ENCODE results near the gene OSBP2.

Gene OSBP2

DNA sequence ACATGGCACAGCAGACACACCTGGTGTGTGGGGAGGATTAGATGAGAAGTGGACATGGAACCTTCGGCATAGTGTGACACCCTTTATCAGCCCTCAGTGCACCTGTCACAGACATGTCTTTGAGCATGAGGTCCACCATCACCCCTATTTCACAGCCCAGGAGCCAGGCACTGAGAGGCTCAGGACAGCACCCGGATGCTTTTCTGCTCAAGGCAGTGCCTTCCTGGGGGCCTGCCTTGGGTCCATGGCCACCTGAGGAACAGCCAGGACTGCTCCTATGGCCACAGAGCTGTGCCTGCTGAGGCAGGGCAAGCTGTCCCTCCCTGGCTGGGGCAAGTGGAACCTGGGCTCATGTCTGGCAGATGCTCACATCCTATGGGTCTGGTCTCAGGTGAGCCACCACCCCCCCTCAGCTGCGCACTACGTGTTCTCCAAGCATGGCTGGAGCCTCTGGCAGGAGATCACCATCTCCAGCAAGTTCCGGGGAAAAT lies 198.1 kb downstream of the OSBP2 start:
- in situ Hi-C loops (cut with HindIII; ENCODE audit: low sequenced_read_pairs): no loop called here

DNA sequence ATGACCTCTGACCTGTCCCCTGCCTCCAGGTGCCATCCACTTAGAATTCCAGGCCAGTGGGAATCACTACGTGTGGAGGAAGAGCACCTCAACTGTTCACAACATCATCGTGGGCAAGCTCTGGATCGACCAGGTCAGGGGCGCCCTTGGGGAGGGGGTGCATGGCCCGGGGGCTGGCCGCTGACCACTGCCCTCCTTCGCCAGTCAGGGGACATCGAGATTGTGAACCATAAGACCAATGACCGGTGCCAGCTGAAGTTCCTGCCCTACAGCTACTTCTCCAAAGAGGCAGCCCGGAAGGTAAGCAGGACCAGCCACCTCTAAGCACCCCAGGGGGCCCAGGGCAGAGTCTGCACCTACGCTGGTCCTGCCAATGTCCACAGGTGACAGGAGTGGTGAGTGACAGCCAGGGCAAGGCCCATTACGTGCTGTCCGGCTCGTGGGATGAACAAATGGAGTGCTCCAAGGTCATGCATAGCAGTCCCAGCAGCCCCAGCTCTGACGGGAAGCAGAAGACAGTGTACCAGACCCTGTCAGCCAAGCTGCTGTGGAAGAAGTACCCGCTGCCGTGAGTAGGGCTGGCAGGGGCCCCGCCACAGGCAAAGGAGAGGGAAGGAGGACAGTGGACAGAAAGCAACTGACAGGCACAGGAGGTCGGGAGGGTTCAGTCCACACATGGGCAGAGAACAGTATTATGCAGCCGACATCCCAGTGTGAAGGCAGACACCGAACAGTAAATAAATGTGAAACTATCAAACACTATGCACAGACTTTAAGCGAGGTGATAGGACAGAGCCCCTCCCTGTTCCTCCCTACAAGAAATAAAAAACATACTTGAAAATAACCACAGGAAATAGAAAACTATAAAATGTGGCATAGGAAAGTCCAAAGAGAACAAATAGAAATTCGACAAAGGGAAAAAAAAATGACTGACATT lies 199.0 kb downstream of the OSBP2 start:
- in situ Hi-C loops (cut with HindIII; ENCODE audit: low sequenced_read_pairs): no loop called here

DNA sequence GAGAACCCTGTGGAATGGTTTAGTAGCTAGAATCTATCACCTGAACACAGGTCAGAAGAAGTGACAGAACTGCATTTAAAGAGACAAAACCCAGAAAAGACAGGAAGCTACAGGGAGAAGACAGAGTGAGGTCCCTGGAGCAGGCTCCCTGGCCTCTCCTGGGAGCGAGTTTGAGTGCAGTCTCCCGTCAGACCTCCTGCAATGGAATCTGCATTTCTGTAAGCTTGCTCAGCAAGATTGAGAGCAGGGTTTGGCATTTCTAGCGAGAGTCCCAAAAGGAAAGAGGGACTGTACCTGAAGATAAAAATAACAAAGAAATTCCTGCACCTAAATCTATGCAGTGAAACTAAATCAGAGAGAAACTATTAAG lies 199.7 kb downstream of the OSBP2 start:
- in situ Hi-C loops (cut with HindIII; ENCODE audit: low sequenced_read_pairs): no loop called here

DNA sequence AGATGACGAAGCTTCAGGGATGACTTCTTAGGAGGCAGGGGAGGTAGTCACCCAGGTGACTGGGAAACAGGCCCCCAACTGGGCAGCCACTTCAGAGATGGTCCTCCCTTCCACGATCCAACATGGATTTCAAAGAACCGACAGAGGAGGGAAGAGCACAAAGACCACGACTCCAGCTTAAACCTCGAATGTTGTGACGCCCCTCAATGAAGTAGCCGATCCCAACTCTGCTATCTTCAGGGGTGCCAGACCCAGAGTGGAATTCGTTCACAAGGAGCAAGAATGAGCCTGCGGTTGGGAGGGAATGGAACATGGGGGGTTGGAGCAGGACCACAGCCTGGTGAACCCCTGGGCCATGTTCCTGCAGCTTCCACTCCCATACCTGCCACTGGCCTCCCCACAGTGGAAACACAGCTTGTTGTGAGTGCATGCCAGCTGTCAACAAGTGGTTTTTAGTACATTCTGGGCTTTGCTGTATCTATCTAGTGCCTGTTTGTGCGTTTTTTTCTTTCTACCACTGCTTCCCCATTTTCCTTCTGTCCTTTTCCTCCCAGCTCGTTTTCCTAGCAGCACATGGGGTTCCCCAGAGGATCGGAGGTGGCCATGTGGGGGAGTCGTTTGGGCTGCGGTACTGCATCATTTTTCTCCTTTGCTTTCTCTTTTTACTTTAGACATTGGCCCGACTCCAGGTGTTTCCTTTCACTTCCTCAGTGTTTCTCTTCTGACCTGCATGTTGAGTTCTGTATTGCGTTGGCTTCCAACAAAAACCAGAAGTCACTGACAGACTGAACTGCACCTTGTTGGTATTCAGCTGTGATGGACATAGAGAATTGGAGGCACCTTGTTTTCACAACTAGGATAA lies 208.1 kb downstream of the OSBP2 start:
- in situ Hi-C loops (cut with HindIII; ENCODE audit: low sequenced_read_pairs): no loop called here

DNA sequence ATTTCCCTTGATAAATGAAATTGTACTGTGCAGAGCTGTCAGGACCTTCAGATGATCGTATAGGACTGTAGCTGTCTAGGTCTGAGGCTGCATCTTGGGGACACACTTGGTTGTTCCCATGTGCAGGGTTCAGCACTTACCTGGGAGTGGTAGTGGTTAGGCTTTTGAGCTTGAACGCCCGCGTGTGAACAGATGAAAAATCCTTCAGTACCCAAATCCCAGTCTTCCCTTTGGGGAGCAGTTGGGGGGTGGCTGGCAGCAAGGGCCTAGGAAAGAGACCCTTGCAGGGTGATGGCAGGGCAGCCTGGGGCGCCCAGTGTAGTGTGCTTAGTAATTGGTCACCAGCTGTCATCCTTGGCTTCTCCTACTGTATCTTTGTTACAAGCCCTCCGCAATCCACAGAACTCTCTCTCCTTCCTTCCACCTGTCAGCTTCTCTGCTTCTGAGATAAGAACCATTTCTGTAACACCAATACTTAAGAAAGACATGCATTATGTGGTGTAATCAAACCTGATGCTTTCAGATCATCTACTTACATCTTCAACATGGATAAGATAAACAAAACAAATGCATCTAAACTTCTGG lies 209.3 kb downstream of the OSBP2 start:
- in situ Hi-C loops (cut with HindIII; ENCODE audit: low sequenced_read_pairs): no loop called here

DNA sequence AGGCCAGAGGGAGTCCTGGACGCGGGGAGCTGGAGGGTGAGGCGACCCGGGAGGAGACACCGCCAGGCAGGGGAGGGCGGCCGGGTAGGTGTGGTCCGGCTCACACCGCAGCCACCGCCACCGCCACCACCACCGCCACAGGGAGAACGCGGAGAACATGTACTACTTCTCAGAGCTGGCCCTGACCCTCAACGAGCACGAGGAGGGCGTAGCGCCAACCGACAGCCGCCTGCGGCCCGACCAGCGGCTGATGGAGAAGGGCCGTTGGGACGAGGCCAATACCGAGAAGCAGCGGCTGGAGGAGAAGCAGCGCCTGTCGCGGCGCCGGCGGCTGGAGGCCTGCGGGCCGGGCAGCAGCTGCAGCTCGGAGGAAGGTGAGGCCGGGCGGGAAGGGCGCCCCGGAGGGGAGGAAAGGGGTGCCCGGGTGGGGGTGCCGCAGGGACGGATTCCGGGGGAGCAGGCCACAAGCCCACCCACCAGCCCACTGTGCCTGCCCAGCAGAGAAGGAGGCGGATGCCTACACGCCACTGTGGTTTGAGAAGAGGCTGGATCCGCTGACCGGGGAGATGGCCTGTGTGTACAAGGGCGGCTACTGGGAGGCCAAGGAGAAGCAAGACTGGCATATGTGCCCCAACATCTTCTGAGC lies 211.1 kb downstream of the OSBP2 start:
- in situ Hi-C loops (cut with HindIII; ENCODE audit: low sequenced_read_pairs): no loop called here

DNA sequence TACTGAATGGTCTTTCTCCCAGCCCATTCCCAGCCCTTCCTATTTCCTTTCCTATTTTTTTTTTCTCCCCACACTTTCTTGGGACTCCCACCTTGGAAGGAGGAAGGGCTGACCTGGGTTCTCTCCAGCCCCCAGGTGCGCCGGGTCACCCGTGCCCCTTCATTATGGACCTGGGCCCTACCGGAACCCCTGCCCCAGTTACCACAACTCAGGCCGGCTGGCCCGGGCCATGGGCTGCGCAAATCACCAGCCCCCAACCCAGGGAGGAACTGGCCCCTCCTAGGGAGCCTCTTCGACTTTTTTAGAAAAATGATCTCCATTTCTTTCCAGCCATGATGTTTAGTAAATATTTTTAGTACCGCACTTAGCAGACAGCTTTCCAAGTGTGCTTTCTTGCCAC lies 211.7 kb downstream of the OSBP2 start:
- in situ Hi-C loops (cut with HindIII; ENCODE audit: low sequenced_read_pairs): no loop called here

DNA sequence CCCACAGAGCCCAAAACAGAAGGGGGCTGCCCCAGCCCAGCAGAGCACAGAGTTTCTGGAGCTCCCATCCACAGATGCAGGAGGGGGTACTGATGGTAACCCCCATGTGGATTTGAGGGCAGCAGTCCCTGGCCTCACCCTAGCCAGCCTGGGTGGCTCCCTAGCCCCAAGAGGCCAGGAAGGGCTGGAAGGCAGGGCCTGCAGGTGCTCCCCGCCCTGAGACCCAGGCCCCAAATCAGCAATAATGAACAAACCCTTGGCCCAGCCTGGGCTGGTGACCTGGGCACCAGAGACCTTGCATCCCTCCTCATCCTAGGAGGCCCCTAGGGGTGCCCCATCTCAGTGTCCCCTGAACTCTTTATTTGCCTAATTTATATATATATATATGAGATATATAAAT lies 212.3 kb downstream of the OSBP2 start:
- in situ Hi-C loops (cut with HindIII; ENCODE audit: low sequenced_read_pairs): no loop called here

DNA sequence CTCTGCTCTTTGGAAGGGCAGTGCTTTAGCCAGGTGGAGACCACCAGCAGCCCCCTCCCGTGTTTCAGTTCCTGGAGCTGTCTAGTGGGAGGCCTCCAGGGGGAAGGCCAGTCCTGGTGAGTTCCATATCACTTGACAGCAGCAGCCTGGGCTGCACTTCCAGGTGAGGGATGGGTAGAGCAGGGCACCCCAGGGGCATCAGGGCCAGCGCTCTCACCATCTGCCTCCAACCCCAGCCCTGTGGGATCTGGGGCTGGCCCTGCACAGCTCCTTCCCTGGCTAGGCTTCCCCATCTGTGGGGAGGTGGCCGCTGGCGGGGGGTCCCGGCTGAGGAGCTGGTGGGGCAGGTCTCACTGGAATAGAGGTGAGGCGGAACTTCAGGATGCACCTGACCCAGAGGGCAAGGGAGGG lies 213.4 kb downstream of the OSBP2 start:
- in situ Hi-C loops (cut with HindIII; ENCODE audit: low sequenced_read_pairs): no loop called here

DNA sequence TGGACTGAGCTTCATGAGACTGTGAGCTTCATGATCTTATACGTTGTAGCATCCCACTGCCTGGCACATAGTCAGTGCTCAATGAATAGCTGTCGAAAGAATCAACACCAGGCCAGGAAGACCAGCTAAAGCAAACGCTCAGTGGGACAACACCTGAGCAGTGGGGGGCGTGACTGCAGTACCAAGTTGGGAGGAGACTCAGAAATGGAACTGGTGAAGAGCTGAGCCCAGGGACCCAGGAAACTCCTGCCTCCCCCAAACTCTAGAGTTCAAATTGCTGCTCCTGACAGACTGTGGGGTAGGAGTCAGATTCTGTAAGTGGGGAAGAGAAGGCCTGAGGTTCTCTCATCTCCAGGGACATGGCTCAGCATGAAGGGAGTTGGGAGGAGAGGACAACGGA lies 214.6 kb downstream of the OSBP2 start:
- in situ Hi-C loops (cut with HindIII; ENCODE audit: low sequenced_read_pairs): no loop called here

DNA sequence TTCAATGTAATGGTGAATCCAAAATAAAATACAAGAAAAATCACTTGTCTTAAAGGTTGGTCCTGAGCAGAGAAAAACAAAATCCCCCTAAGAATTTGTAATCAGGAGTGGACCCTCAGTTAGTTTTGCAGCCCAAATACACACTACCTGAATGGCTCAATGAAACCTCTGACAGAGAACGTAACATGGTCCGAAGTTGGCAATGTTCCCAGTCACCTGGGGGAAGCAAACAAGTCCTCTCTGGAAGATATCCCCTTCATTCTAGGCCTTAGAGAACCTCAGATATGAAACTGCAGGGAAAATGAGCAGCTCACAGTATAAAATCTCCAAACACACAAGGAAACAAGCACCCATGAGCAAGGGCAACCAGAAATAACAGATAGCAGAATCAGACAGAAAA lies 215.7 kb downstream of the OSBP2 start:
- in situ Hi-C loops (cut with HindIII; ENCODE audit: low sequenced_read_pairs): no loop called here

DNA sequence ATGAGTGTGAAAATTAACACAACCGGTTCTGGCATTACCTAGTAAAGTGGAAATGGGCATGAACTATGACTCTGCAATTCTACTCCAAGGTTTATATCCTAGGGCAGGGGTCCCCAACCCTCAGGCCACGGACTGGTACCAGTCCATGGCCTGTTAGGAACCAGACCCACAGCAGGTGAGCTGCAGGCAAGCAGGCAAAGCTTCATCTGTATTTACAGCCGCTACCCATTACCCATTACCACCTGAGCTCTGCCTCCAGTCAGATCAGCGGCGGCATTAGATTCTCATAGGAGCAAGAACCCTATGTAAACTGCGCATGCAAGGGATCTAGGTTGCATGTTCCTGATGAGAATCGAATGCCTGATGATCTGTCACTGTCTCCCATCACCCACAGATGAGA lies 224.1 kb downstream of the OSBP2 start:
- in situ Hi-C loops (cut with HindIII; ENCODE audit: low sequenced_read_pairs): no loop called here

DNA sequence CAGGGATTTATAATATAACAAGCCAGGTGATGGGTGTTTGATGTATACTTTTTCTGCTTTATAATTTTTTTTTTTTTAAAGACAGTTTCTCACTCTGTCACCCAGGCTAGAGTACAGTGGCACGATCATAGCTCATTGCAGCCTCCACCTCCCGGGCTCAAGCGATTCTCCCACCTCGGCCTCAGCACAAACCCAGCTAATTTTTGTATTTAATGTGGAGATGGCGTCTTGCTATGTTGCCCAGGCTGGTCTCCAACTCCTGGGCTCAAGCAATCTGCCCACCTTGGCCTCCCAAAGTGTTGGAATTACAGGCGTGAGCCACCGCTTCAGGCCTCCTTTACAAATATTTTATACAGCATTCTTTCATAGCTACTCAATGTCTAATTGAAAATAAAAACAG lies 225.3 kb downstream of the OSBP2 start:
- in situ Hi-C loops (cut with HindIII; ENCODE audit: low sequenced_read_pairs): no loop called here

DNA sequence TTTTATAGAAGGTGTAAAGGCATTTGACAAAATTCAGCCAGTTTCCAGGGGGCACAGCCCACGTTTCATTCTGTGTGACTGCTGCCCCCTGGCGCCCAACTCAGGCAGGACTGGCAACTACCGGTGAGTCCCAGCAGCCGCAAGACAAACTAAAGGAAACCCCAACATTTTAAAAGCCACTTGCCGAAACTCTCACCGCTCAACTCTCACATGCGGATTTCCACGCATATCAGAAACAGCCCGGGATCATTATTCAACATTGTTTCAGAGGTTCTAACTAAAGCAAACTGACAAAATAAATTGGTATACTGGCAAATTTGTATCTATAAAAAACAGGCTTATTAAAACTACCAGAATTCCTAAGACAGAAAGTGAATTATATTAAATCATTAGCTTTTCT lies 225.7 kb downstream of the OSBP2 start:
- in situ Hi-C loops (cut with HindIII; ENCODE audit: low sequenced_read_pairs): no loop called here

DNA sequence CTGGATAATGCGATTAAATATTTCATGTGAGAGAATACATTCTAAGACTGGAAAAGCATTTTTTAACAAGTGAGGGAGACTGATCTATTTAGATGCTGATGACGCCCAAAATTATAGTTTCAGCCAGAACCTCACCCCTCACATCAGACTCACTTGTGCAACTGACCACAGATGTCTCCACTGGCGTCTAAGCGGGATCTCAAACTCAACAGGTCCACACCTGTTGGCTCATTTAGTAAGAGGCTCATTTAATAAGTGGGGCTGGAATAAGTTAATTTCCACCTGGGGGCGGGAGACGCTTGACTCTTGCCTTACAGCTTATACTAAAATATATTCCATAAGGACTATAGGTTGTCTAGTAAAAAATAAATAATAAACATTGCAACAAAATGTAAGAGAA lies 226.4 kb downstream of the OSBP2 start:
- in situ Hi-C loops (cut with HindIII; ENCODE audit: low sequenced_read_pairs): no loop called here

DNA sequence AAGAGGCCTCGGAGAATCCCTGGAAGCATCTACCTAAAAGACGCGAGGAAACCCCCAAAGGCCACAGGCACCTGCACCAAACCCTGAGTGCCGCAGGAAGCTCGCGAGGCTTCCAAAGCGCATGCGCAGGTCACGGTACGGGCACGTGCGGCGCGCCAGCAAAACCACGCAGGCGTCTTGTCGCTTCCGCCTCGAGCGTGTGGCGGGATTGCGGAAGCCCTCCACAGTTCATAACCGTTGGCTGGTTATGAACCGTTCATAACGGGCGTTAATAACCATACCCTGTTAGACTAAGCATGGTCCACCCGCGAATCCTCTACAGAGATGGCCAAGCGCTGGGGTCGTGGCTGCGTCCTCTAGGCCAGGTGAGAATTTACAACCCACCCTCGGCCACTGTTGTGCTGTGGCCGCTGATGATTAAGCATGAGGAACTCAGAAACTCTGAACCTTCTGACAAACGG lies 227.5 kb downstream of the OSBP2 start:
- in situ Hi-C loops (cut with HindIII; ENCODE audit: low sequenced_read_pairs): no loop called here

DNA sequence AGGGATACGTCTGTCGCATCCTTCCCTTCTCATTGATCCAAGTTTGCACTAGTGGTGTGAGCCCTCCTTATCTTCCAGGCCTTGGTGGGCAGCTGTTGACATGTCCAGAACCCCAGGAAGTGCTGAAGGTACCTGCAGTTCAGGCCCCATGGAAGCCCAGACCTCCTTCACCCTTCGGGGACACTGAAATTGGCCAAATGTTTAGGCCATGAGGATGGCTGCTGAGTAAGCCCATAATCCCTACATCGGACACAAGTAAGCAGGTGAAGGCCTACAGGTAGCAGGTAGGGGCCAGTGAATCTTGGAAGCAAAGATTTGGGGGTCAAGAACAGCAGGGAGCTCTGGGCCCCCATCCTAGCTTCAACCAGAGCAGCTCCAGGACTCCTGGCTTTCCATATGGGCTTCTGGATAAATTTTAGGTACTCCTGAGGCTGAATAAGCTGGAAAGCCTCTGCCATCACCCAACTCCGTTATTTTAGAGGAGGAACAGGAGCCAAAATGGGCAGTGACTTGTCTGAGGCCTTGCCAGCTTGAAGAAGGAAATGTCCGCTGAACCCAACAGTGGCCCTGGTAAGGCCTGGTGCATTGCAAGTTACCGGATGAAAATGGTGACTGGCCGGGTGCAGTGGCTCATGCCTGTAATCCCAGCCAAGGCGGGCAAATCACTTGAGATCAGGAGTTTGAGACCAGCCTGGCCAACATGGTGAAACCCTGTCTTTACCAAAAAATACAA lies 228.7 kb downstream of the OSBP2 start:
- in situ Hi-C loops (cut with HindIII; ENCODE audit: low sequenced_read_pairs): no loop called here

DNA sequence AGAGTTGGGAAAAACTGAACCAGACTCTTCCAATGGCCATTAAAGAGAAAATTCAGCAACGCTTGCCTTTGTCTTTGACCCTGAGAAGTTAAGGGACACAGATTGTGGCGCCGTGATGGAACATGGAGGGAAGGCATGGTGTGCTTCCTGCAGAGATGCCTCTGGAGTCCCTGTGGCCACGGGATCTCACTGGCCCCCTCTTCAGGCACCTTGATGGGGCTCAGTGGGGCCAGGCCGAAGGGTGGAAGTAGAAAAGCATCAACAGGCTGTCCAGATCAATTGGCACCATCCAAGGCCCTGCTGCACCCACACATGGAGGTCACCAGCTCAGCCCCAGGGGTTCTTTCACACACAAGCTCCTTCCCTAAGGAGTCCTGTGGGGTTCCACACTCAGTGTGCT lies 231.0 kb downstream of the OSBP2 start:
- in situ Hi-C loops (cut with HindIII; ENCODE audit: low sequenced_read_pairs): no loop called here

DNA sequence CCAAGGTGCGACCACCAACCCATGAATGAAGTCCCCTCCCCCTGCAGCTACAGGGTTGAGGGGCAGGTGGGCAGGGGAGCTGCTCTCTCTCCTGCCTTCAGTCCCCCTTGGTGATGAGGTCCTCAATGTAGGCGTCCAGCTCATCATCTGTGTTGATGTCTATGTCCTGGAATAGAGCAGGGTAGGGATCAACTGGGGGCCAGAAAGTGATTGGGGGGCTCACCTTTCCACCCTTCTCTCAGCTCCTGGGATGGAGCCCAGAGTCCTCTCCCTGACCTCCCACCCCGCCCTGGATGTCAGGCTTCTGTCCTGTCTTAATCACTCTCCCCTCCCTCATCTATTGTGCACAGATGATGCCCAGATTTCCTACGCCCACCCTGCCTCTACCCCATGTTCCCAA lies 232.0 kb downstream of the OSBP2 start:
- in situ Hi-C loops (cut with HindIII; ENCODE audit: low sequenced_read_pairs): no loop called here

DNA sequence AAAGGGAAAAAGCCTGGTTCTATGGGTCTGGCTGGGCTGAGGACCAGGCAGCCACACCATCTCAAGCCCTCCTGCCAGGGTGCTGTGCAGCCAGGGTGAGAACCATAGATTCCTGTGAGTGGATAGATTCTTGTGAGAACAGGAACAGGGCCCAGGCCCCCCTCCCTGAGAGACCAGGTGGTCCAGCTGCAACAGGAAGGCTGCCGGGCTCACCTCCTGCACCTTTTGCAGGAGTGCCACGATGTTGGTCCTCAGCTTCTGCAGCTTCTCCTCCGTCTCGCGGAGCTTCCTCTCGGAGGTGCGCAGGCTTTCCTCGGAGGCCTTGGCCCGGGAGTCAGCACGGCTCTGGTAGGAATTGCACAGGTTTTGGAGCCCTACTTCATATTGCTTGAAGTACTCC lies 233.1 kb downstream of the OSBP2 start:
- in situ Hi-C loops (cut with HindIII; ENCODE audit: low sequenced_read_pairs): no loop called here
